Cardiac fibroblast (primary cell): ENCODE results near the gene HLA-E.

Source experiments
- DNase-seq, 2 donors: peaks; one replicate each; pipeline versions ENCODE4 v3.0.0 to v3.0.0-alpha.2; 2010; ENCODE audit warnings: low read depth in 2 of 2
- H3K4me3 ChIP-seq, 2 donors: replicated peaks in 1 of 2; 1 replicate in 1 of 2; 2 replicates in 1 of 2; pipeline ENCODE4 v1.5.1; 2011; ENCODE audit warnings: low read depth in 2 of 2, low read length in 2 of 2, mild to moderate bottlenecking in 2 of 2, moderate library complexity in 1 of 2
- CTCF ChIP-seq: IDR thresholded peaks from one replicate; pipeline ENCODE4 v1.5.1; 2011; ENCODE audit warnings: low read depth, mild to moderate bottlenecking, low read length, inconsistent platforms

Gene HLA-E

GRCh38 chr6:30530014-30530413, 40.7 kb downstream of the HLA-E start:
- H3K4me3 ChIP-seq: no peak overlapping the region
- TF ChIP-seq CTCF: no peak
- DNase-seq: no peak

- no peak for TF ChIP-seq CTCF
- H3K4me3 ChIP-seq: no peak overlapping the region
- DNase-seq: no peak
Measured at GRCh38 chr6:30533460-30534294, 44.4 kb downstream of the HLA-E start.

- H3K4me3 ChIP-seq: no peak overlapping the region
- TF ChIP-seq CTCF: no peak
- no peak for DNase-seq
Measured at GRCh38 chr6:30537931-30538330, 48.6 kb downstream of the HLA-E start.

GRCh38 chr6:30541515-30542403, 52.5 kb downstream of the HLA-E start:
- peak overlapping the region in 1 of 2 donors; percentile 24 for H3K4me3 ChIP-seq
- peak; percentile 92 to 94 for DNase-seq
- peak; percentile 97 for TF ChIP-seq CTCF

GRCh38 chr6:30542404-30542725, 53.1 kb downstream of the HLA-E start:
- TF ChIP-seq CTCF: no peak
- no peak for DNase-seq
- H3K4me3 ChIP-seq: no peak overlapping the region

- DNase-seq: peak in 1 of 2 donors; percentile 28
- H3K4me3 ChIP-seq: no peak overlapping the region
- TF ChIP-seq CTCF: no peak
Measured at GRCh38 chr6:30542915-30543314, 53.6 kb downstream of the HLA-E start.
